GM23248 (cell line): Measurements from ENCODE around the gene RBFOX2.

Source experiments
- EZH2 ChIP-seq: fragments of 200-600 bp; sonication (generic); IDR thresholded peaks from 2 replicates; pipeline ENCODE4 v1.6.1; 2018; ENCODE audit warnings: antibody characterized with exemption, mild to moderate bottlenecking; ENCODE audit not compliant: insufficient read depth, poor library complexity, severe bottlenecking
- EZH2phosphoT487 ChIP-seq: fragments of 200-600 bp; sonication (generic); IDR thresholded peaks from 2 replicates; pipeline ENCODE4 v1.6.1; 2018; ENCODE audit warnings: antibody characterized with exemption, moderate library complexity, mild to moderate bottlenecking, low read depth; ENCODE audit not compliant: insufficient read depth

GRCh38 chr22:35961480-35962295, 66.9 kb downstream of the RBFOX2 start:
- TF ChIP-seq EZH2 = no peak
- TF ChIP-seq EZH2phosphoT487 = no peak
